Endothelial cell of hepatic sinusoid (primary cell): ENCODE measurements around the gene CALCOCO1.

Source experiments
- in situ Hi-C: cut with HindIII; loops from 2 replicates; pipeline ENCODE4 v1.10.0; 2017; ENCODE audit warnings: low sequenced_read_pairs

CALCOCO1 gene

GRCh38 chr12:53752621-53753020 lies 25.4 kb upstream of the CALCOCO1 start:
- in situ Hi-C loops = no loop called here

GRCh38 chr12:53752192-53752601 lies 24.9 kb upstream of the CALCOCO1 start:
- in situ Hi-C loops = no loop called here

DNA sequence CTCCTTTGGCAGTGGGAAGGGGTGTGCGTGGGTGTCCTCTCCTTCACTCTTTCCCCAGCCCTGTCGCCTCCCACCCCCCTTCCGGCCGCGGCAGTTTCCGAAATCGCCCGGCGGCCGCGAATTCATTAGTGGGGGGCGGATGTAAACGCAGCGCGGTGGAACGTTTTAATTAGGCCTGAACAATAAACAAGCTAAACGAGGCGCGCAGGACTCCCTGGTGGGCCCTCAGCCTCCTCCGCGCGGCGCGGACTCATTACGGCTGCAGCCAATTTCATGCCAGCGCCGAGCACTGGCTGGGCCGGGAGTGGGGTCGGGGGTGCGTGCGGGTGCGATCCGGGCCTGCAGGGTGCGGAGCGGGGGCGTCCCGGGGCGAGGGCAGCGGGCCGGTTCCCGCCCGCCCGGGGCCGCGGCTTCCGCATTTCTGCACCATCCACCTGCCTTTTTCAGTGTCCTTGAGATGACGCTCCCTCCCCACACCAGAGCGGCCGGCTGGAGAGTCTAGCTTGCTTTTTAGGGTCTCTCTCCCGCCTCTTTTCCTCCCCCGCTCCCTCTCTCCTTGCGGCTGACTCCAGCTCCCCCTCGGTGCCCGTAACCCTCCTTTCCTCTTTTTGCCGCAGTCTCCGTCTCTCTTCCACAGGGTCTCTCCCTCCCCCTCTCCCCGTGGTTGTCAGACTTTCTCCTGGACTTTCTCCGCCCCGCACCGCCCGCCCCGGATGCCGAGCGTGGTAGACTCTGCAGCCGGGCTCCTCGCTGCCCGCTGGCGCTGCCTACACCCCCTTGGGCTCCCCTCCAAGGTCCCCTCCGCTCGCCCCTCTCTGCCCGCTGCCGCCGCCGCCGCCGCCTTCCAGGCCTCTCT lies 24.3 kb upstream of the CALCOCO1 start, which contains the start of gene CISTR:
Gene CISTR (minus strand): TSS at position 644 of the 856 bp plus-strand sequence.
- in situ Hi-C loops = no loop called here

DNA sequence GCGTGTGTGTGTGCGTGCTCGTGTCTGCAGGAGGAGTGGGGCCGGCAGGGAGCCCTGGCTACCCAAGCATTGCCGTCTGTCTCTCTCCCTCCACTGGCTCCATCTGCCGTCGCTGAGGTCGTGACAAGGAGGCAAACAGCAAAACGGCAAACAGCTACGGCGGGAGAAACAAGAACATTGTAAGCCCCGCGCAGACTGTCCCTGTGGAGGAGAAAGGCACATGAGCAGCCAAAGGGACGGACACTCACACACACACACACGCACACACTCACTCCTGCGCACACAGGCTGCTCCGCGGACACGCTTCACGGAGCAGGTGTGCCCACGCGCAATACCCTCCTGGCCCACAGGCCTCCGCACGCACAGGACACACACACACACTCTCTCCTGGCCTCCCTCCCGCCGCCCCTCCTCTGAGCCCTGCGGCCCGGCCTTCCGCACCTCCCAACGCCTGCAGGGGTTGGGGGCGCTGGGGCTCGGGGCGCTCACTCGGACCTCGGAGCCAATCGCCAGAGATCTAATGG lies 23.6 kb upstream of the CALCOCO1 start:
- in situ Hi-C loops = no loop called here

DNA sequence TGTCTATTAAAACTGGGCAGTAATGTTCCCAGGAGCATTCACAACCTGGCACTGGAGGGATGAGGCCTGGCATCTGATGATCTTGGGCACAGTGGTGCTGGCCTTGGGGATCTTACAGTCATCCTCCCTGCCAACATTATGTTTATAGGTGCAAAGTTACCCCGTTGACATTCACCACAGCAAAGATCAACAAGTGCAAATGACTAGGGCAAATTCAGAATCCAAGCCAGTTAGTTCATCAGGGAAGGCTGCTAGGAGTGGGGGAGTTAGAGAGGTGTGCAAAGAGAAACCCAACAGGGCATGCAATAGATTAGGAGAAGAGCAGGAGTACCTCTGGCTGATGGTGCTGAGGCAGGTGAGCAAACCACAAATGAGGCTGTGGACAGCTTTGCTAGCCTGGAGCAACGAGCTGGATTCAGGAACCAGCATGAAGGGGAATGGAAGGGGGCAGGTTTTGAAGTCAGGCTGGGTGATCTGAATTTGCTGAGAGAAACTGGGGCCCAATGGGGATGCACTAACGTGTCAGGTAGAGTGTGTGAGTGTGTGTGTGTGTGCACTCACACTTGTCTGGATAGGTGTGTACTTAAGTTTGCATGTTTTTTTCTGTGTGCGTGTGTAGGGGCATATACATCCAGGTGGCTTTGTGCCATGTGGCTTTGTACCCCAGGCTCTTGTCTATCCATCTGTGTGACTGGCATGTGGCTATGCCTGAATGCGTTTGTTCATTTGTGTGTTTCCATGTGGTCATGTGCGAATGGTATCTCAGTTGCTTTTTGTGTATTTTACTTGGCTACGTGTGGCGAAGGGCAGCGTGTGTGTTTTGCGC lies 22.9 kb upstream of the CALCOCO1 start:
- in situ Hi-C loops = loop anchor here (5.0 kb wide), 1 partner anchor 48 kb away; no protein-coding TSS in a partner anchor

DNA sequence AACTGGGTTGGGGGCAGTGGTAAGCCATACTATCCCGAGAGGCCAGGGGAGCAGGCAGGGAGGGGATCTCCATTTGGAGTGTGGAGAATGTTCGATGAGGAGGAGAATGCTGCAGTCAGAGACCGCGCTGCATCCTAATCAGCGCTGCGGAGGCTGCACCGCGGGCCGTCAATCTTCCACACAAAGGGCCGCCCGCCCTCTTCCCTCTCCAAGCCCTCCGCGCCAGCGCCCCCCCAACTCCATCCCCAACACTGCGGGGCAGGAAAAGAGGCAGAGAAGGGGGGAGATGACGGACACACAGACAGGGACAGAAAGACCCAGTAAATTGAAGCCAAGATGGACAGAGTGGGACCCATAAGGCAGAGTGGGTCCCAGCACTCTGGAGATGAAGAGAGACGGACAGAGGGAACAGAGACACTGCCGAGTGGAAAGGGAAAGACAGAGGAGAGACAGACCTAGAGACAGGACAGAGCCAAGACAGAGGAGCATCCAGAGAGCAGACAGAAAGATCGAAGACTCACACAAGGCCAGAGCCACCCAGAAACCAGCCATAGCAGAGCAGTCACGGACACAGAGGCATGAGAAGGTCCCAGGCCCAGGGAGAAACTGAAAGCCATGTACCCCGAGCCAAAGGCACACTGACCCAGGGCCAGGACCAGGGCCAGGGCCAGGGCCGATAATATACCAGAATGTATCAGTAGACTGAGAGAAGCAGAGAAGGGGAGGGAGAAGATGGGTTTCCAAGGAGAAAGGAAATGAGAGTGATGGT lies 21.0 kb upstream of the CALCOCO1 start:
- in situ Hi-C loops = loop anchor here (5.0 kb wide), 1 partner anchor 46 kb away; no protein-coding TSS in a partner anchor

- in situ Hi-C loops = loop anchor here (5.0 kb wide), 1 partner anchor 45 kb away; no protein-coding TSS in a partner anchor
These were observed 19.8 kb upstream of the CALCOCO1 start for GRCh38 chr12:53747095-53747494.

- in situ Hi-C loops = loop anchor here (5.0 kb wide), 1 partner anchor 44 kb away; no protein-coding TSS in a partner anchor
These were observed 19.4 kb upstream of the CALCOCO1 start for GRCh38 chr12:53746592-53747092.

DNA sequence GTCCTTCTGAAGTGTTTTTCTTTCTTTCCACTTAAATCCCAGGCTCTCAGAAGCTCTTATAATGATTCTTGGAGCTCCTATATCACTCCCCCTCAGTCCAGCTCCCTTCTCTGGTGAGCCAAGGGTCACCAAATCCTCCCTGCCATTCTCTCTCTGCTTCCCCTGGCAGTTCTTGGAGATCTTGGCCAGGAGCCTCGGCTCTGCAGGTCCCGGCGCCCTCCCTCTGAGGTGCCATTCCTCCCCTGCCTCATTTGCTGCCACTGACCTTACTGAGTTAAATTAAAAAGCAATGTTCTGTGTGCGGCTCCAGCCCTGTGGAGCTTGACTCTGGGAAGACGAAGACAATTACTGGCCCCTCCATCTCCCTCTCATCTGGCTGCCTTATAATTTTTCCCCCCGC lies 17.5 kb upstream of the CALCOCO1 start:
- in situ Hi-C loops = loop anchor here (5.0 kb wide), 1 partner anchor 42 kb away; no protein-coding TSS in a partner anchor

GRCh38 chr12:53744130-53744441 lies 16.8 kb upstream of the CALCOCO1 start:
- in situ Hi-C loops = no loop called here

- in situ Hi-C loops = no loop called here
These were observed 16.2 kb upstream of the CALCOCO1 start for GRCh38 chr12:53743266-53744129.

DNA sequence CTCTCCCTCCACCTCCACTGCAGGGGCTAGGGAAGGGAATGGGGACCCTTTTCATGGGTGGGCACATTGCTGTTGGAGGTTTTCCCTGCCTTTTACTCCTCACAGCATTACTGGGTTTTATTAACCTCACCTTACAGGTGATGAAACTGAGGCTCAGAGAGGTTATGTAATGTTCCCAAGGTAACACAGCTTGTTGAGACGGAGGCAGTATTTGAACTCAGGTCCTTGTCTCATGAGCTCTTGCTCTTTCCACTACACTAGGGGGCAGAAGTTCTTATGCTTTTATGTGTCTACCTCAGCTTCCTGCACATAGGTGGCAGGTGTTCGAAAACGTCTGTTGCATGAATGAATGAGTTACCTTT lies 12.9 kb upstream of the CALCOCO1 start:
- in situ Hi-C loops = no loop called here

GRCh38 chr12:53739214-53740129 lies 12.2 kb upstream of the CALCOCO1 start:
- in situ Hi-C loops = no loop called here

DNA sequence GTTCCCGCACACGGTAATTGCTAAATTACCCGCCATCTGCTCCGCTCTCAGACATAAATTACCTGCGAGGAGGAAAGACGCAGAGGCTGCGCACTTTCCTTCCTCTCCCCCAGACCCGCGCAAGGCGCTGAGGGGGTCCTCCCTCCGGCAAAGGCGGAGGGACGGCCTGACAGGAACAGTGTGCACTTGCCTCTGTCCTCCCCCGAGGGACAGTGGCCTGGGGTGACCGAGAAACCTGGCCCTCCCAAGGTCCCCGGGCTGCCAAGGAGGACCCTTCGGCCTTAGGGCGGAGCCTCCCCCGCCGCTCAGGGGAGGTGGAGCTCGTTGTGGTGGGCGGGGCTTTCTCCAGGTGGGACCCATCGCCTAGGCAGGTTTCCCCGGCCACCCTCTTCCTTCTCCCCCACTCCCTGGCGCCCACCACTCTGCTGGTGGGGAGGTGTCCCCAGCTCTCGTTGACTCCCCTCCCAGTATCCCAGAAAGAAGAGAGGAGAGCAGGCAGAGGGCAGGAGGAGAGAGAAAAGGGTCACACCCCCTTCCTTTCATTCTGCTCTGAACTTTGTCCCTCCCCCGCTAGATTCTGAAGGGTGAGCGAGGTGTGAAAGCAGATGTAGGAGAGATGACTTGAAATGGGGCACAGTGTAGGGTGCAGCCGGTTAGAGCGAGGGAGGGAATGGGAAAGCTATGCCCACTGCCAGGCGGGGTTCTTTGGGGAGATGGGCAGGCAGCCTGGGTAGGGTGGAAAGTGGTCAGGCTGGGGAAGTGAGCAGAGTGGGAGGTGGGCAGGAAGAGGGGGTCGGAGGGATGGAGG lies 11.4 kb upstream of the CALCOCO1 start:
- in situ Hi-C loops = no loop called here

DNA sequence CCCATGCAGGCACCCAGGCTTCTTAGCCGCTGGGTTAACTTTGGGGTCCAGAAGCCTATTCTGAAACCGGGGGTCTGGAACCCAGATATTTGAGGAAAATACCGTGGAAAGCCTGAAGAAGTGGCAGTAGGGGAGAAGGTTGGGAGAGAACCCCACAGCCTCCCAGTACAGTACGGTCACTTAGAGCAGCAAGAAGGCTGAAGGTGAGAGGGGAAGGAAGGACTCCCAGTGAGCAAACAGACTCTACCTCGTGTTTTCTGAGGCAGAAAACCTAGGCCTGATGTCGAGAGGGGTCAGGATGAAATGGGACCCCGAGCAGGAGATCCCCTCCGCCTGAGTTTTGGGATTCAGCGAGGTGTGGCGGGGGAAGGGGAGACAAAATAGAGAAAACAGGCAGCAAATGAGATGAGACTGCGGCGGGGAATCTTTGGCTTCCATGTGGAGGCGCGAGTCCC lies 10.7 kb upstream of the CALCOCO1 start:
- in situ Hi-C loops = no loop called here

- in situ Hi-C loops = no loop called here
These were observed 10.0 kb upstream of the CALCOCO1 start for GRCh38 chr12:53737093-53737808.

DNA sequence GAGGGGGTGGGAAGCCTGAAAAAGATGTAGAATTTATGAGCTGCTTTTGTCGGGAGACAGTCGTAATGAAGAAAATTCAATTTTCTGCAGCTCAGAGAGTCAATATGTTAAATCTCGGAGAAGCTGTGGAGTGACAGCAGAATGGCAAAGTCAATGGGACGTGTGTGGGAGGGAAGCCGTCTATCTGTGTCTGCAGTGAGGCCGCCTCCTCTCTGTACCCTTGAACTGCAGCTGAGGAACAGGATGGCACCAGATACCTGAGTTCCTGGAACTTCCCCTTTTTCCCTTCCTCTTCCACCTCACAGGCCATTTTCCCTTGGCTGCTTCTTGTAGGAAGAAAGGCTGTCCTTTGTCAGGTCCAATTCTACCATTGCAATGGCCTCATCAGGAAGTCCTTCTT lies 9.3 kb upstream of the CALCOCO1 start:
- in situ Hi-C loops = no loop called here
